ENCODE measurements around the gene PLA1A.

The PLA1A gene

DNA sequence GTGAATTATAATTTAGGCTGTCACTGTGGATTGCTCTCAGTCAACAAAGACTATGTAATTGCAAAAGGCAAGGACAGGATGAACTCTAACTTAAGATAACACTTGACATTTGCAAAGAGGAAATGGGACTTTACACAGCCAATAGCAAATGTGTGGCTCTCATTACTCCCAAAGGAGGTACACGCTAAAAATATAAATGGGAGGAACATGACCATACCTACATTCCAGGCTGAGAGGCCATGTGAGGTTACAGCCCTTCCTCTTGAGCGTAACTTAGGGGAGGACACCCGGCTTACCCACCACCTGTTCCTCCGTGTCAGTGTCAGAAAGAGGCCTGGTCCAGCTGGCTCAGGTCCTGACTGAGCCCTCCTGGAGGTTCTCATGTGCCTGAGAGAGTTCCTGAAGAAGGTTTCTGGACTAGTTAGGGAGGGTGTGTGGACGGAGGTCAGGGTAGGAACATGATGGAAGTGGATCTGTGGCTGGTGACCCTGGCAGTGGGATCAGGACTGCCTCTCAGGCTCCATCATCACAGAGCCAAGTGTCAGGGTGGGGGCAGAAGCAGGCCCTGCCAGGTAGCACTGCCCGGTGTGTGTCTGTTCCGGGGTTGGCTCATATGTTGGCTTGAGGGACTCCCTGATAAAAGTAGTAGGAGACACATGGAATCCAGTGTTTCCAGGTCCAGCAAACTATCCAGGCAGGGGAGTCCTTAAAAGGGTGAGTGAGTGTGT, 54.8 kb downstream of the PLA1A start:
- Histone ChIP-seq H3K4me1 (ENCODE audit: insufficient read depth, low read length, poor library complexity, severe bottlenecking) (no peaks in the 10 kb centered on the region), H3K36me3 (ENCODE audit: insufficient read depth, low read length) (no peaks in the 10 kb centered on the region), H3K4me2 (ENCODE audit: low read depth, low read length, poor library complexity, severe bottlenecking) (no peak overlapping the region), H3K79me2 (ENCODE audit: insufficient read depth, low read length) (no peaks in the 10 kb centered on the region), H3K9me3 (ENCODE audit: insufficient read depth, low read depth, low read length) (no peaks in the 10 kb centered on the region), H3K9ac (ENCODE audit: low read depth, low read length, poor library complexity, severe bottlenecking) (no peak overlapping the region), H4K20me1 (ENCODE audit: insufficient read depth, low read length, poor library complexity, severe bottlenecking) (no peaks in the 10 kb centered on the region), H3K9me2 (replicated peaks; ENCODE audit: low read depth, low read length) (no peaks in the 10 kb centered on the region), H3F3A (ENCODE audit: low read depth) (no peaks in the 10 kb centered on the region), H3K27me3 (ENCODE audit: insufficient read depth, low read length, poor library complexity, severe bottlenecking) (no peaks in the 10 kb centered on the region), H3K4me3 (ENCODE audit: low read length, poor library complexity, severe bottlenecking) (no peak overlapping the region), H2AFZ (ENCODE audit: low read length) (no peak overlapping the region)
- TF ChIP-seq, protein P1, sequence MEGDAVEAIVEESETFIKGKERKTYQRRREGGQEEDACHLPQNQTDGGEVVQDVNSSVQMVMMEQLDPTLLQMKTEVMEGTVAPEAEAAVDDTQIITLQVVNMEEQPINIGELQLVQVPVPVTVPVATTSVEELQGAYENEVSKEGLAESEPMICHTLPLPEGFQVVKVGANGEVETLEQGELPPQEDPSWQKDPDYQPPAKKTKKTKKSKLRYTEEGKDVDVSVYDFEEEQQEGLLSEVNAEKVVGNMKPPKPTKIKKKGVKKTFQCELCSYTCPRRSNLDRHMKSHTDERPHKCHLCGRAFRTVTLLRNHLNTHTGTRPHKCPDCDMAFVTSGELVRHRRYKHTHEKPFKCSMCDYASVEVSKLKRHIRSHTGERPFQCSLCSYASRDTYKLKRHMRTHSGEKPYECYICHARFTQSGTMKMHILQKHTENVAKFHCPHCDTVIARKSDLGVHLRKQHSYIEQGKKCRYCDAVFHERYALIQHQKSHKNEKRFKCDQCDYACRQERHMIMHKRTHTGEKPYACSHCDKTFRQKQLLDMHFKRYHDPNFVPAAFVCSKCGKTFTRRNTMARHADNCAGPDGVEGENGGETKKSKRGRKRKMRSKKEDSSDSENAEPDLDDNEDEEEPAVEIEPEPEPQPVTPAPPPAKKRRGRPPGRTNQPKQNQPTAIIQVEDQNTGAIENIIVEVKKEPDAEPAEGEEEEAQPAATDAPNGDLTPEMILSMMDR (conservative IDR thresholded peaks at IDR 0.05; ENCODE audit: low read length), result no peak
- no peak for TF ChIP-seq EZH2phosphoT487 (IDR thresholded peaks at IDR 0.05; ENCODE audit: borderline replicate concordance)

DNA sequence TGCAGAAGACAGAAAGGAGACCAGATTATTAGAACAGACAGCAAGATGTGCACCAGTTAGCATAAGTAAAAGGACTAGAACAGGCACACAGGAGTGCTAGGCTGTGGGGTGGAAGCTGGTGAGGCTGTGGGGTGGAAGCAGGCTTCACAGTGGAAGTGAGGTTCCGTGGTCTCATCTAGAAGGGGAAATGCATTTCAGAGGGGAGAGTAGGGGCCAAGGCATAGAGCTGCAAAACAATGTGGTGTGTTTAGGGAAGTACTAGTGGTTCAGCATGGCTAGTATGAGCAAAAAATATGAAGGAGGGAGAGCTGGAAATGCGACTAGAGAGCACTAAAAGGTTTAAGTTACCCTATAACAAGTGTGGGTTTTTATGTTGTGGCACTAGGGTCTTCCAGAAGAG, 56.2 kb downstream of the PLA1A start:
- Histone ChIP-seq H3K36me3 (ENCODE audit: insufficient read depth, low read length) (no peaks in the 10 kb centered on the region), H3K9me3 (ENCODE audit: insufficient read depth, low read depth, low read length) (no peaks in the 10 kb centered on the region)
- TF ChIP-seq EZH2phosphoT487 (IDR thresholded peaks at IDR 0.05; ENCODE audit: borderline replicate concordance), result no peak
- TF ChIP-seq, protein P1 (conservative IDR thresholded peaks at IDR 0.05; ENCODE audit: low read length), result no peak

DNA sequence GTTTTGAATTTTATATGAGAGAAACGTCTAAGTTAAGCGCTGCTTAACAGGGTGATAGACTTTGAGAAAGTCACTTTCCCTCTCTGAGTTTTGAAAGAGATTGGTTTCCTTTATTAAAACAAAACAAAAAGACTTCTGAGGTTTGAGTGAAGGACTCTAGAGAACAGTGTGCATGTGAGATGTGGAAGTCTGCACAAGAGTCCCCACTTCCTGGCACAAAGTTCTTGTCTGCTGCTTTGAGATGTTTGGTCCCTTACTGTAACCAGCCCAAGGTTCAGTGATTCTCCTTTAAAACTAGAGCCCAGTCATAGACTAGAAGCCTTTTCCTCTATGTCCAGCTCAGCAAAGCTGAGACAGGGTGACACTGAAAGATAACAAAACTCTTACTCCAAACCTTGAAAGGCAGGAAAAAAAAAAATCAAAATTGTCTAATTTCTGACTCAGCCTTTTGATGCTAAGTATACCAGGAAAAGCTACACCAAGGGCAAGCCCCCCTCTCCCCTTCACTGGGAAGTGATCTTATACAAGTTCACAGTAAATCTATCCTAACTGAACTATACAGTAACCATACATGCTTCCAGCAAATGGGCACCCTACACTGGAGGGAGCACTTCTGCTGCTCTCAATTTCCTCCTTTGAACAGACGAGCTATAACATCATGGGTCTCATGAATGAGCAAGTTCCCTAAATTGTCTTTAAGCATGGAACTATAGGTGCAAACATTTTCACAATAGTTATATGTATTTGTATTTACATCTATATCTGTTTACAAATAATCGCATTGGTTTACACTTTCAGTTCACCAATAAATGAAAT, 60.4 kb downstream of the PLA1A start:
- Histone ChIP-seq H2AFZ (ENCODE audit: low read length) (no peak overlapping the region), H3K4me2 (ENCODE audit: low read depth, low read length, poor library complexity, severe bottlenecking) (no peak overlapping the region), H3K4me1 (ENCODE audit: insufficient read depth, low read length, poor library complexity, severe bottlenecking) (no peaks in the 10 kb centered on the region), H4K20me1 (ENCODE audit: insufficient read depth, low read length, poor library complexity, severe bottlenecking) (no peaks in the 10 kb centered on the region), H3K36me3 (ENCODE audit: insufficient read depth, low read length) (no peaks in the 10 kb centered on the region), H3F3A (ENCODE audit: low read depth) (no peaks in the 10 kb centered on the region), H3K79me2 (ENCODE audit: insufficient read depth, low read length) (no peaks in the 10 kb centered on the region), H3K4me3 (ENCODE audit: low read length, poor library complexity, severe bottlenecking) (no peak overlapping the region), H3K9me2 (replicated peaks; ENCODE audit: low read depth, low read length) (no peaks in the 10 kb centered on the region), H3K27me3 (ENCODE audit: insufficient read depth, low read length, poor library complexity, severe bottlenecking) (no peaks in the 10 kb centered on the region), H3K9ac (ENCODE audit: low read depth, low read length, poor library complexity, severe bottlenecking) (no peak overlapping the region), H3K9me3 (ENCODE audit: insufficient read depth, low read depth, low read length) (no peaks in the 10 kb centered on the region)
- TF ChIP-seq, protein P1 (conservative IDR thresholded peaks at IDR 0.05; ENCODE audit: low read length), result no peak
- no peak for TF ChIP-seq EZH2phosphoT487 (IDR thresholded peaks at IDR 0.05; ENCODE audit: borderline replicate concordance)

More for the DNA sequence above, 56.2 kb downstream of the PLA1A start:
- Histone ChIP-seq H3K9me2 (replicated peaks; ENCODE audit: low read depth, low read length) (no peaks in the 10 kb centered on the region), H4K20me1 (ENCODE audit: insufficient read depth, low read length, poor library complexity, severe bottlenecking) (no peaks in the 10 kb centered on the region), H3K79me2 (ENCODE audit: insufficient read depth, low read length) (no peaks in the 10 kb centered on the region), H3K27me3 (ENCODE audit: insufficient read depth, low read length, poor library complexity, severe bottlenecking) (no peaks in the 10 kb centered on the region), H3K4me1 (ENCODE audit: insufficient read depth, low read length, poor library complexity, severe bottlenecking) (no peaks in the 10 kb centered on the region), H3K9ac (ENCODE audit: low read depth, low read length, poor library complexity, severe bottlenecking) (no peak overlapping the region), H3F3A (ENCODE audit: low read depth) (no peaks in the 10 kb centered on the region), H3K4me2 (ENCODE audit: low read depth, low read length, poor library complexity, severe bottlenecking) (no peak overlapping the region), H2AFZ (ENCODE audit: low read length) (no peak overlapping the region), H3K4me3 (ENCODE audit: low read length, poor library complexity, severe bottlenecking) (no peak overlapping the region)

Measured in Loucy (cell line).